ENCODE data around the gene RGS16. TPM values are rescaled to one million over a fixed set of nuclear protein-coding genes. Genes with fewer than 3 reads are reported as not detected.
A peak's percentile ranks its signal among the peaks of the same experiment; 100 is the strongest.

Gene RGS16
- total RNA-seq, 1 experiment from 2014 or later, result 27.4 TPM

DNA sequence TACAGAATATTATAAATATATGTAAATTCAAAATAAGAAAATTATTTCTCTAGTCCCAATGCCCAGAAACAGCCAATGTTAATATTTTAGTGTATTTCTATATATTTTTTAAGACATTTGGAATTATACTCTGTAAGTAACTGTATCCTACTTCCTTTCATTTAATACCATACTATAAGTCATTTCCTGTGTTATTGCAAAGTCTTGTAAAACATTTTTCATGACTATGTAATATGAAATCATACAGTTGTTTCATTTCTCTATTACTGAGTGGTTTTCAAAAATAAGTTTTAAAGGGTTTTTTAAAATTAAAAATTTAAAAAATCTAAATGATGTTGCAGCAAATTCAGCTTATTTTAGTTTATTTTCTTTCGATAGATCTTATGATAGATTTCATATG lies 17.1 kb downstream of the RGS16 start:
- no peak for DNase-seq (ENCODE audit: extremely low read depth, low read depth)

DNA sequence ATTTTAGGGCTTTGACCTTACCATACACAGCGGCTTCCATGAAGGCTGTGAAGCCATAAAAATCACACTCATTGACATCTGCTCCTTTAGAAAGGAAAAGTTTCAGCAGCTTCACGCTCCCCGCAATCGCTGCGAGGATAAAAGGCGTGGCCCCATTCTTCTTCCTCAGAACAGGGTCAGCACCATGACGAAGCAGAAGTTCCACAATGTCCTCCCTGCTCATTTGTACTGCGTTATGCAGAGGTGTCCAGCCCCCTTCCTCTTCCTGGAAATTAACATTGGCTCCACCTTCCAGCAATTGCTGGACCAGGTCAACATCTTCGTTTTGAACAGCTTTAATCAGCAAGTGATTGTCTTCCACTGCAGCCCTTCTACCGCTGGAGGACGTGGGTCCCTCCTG lies 17.8 kb downstream of the RGS16 start:
- no peak for DNase-seq (ENCODE audit: extremely low read depth, low read depth)

DNA sequence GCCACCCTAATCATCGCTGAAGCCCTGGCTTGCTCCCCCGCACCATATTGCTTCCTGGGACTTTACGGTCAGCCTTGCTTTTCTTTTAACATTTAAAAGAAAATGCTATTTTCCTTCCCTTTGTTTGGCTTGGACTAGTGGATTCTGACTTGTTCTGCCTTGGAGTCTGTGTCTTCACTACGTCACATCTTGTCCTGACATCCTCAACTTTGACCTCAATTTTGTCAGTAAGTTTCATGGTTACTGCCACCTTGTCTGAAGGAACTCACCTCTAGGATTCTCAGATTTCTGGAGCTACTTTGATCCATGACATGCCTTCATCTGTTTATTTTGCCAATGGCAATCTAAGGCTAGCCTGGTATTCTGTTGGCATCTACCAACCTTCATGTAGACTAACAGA lies 19.4 kb downstream of the RGS16 start:
- DNase-seq (ENCODE audit: extremely low read depth, low read depth), result no peak

DNA sequence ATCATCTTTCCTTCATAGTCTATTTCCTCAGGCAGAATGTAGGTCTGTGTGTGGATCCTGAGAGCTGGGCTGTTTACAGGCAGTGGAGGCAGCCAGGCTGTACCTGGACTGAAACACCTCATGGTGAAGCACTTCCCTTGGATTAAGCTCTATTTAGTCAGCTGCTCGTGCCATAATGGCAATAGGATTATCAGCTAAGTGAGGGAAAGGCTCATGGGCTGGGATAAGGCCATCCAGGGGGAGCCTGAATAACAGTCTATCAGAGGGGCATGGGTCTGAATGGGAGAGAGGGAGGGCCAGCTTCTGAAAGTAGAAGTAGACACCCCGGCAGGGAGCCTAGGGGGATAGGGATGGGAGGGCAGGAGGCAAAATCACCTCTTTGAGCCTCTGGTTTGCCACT lies 23.5 kb downstream of the RGS16 start:
- DNase-seq (ENCODE audit: extremely low read depth, low read depth), result no peak

DNA sequence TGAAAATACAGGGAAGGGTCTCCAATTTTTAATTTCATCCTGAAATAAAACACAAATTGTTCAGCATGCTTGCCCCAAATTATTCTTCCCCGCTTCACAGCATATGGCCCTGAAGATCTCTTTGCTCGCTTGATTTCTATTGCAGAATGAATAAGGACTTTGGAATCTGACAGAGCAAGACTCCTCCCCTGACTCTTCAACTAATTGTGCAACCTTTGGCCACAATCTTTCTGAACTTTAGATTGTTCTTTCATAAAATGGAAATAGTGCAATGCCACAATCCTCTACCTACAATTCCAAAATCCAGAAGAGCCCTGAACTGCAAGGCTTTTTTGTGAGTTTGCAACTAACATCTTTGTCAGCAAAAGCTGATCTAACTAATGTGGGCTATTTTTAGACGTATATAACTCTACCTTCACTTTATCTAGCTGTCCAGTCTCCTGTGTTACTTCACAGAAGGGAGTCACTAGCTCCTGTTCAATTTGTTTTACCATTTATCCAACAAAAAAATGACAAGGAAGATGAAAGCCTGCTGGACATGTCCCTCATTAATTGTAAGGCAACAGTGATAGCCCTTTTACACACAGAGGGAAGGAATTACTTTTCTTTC lies 28.5 kb downstream of the RGS16 start:
- peak; percentile 52 for DNase-seq (ENCODE audit: extremely low read depth, low read depth)

DNA sequence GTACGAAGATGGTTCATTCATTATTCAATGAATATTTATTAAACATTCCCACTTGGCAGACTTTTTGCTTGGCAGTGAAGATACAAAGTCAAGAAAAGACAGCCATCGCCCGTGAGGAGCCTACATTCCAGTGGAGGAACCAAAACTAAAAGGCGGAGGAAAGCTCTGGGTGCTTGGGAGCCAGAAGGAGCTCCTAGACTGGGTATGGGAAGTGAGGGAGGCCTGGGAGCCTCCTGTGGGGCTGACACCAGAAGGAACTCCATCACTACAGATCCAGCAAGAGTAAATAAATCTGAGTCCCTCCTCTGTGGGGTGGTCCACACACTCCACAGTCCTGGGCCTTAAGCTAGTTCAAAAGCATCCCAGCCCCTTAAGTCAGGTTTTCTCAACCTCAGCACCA lies 30.0 kb downstream of the RGS16 start:
- no peak for DNase-seq (ENCODE audit: extremely low read depth, low read depth)

DNA sequence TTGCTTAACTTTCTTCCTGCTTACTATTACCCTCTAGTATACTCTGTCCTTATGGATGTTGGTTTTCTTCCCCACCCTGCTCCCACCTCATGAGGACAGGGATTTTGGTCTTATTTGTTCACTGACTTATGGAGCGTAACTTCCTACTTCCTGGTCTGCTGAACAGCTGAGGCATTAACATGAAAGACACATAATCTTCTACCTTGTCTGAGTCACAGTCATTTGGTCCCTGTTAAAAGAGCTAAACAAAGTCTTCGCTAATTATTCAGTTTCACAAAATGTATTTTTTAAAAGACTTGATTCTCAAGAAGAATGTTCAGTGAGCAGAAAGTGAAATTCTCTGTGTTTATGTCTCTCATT lies 33.6 kb downstream of the RGS16 start:
- no peak for DNase-seq (ENCODE audit: extremely low read depth, low read depth)

DNA sequence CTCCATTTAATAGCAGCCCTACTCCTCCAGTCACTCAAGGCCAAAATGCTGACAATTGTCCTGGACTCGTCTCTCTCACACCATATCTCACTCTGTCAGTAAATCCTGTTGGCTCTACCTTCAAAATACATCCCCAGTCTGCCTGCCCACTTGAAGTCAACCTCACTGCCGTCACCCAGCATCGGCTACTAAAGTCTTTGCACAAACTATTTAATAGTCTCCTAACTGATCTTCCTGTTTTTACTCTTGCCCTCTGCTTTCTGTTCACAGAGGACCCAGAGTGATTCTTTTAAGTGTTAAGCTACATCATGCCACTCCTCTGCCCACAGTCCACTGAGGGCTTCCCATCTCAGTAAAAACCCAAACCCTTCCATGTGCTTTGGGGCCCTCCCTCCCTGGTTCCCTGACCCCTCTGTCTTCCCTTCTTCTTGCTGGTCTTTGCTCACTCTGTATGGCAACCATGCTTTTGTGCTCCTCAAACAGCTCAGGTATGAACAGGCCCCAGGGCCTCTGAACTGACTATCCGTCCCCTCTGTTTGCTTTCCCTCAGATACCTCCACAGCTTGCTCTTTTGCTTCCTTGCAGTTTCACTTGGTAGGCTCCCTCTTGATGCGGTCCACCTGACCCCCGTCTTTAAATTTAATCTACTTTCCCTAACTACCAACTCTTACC lies 34.1 kb downstream of the RGS16 start:
- DNase-seq (ENCODE audit: extremely low read depth, low read depth), result no peak

DNA sequence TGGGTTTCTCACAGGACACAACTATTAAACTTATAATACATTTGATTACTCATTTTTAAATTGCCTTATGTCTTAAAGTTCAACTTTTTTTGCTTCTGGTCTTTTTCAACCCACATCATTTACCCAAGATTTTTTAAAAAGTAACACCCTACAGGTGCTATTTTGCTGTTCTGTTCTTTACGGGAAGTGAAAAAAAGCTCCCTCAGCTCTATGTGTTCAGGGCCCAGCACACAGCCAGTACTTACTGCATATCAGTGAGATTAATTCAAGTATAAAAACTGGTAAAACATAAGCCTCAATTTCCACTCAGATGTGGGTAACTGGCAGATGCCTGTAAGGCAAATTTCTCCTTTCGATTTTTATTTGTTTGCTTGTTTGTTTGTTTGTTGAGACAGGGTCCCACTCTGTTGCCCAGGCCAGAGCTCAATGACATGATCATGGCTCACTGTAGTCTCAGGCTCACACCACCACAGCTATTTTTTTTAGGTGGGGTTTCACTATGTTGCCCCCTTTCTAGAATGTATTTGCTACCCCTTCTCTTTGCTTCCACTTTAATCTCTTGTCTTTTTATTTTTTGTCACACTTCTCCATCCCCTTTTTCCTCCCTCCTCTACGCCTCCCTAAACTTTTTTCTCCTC lies 35.4 kb downstream of the RGS16 start:
- no peak for DNase-seq (ENCODE audit: extremely low read depth, low read depth)

DNA sequence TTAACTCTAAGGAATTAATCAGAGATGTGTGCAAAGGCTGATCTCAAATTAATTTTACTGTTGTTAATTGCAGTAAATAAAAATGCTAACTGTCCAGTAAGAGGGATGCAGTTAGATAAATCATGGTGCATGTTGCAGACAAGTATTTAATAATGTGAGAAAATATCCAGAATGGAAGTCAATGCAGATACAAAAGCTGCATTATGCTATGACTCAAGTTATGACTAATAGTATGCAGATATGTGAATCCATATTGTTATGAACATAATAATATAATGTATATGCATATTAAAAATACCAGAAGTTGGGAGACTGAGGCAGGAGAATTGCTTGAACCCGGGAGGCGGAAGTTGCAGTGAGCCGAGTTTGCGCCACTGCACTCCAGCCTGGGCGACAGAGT lies 36.6 kb downstream of the RGS16 start:
- no peak for DNase-seq (ENCODE audit: extremely low read depth, low read depth)

DNA sequence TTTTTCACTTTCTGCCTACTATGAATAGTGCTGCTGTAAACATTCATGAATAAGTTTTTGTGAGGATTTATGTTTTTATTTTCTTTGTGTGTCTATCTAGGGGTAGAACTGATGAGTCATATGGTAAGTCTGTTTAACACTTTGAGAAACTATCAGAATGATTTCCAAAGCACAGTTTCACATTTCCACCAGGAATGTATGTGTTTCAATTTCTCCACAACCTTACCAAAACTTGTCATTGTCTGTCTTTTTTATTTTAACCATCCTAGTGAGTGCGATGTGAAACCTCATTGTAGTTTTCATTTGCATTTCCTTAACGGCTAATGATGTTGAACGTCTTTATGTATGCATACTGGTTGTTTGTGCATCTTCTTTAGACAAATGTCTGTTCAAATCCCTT lies 38.7 kb downstream of the RGS16 start:
- DNase-seq (ENCODE audit: extremely low read depth, low read depth), result no peak

DNA sequence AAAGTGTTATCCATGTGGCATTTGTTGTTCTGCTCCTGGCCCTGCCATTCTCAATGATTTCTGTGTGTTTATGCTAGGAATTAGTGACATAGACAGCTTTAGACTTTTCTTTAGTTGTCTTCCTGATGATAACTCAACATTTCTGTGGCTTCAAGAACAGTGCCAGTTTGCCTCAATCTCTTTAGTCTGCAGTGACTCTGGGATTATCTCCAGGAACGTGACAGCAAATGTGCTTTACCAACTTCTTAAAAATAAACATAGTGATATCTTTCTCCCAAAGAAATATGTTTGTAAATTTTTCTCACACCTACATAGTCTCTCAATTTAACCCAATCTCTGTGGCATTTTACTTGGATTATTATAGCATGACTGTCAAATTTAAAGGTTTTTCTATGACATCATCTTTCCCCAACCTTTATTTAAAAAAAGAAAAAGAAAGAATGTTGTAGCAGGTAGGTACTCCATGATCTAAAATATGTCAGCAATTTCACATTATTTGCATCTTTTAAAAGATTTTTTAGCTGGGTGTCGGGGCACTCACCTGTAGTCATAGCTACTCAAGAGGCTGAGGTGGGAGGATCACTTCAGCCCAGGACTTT lies 39.7 kb downstream of the RGS16 start:
- DNase-seq (ENCODE audit: extremely low read depth, low read depth), result no peak

DNA sequence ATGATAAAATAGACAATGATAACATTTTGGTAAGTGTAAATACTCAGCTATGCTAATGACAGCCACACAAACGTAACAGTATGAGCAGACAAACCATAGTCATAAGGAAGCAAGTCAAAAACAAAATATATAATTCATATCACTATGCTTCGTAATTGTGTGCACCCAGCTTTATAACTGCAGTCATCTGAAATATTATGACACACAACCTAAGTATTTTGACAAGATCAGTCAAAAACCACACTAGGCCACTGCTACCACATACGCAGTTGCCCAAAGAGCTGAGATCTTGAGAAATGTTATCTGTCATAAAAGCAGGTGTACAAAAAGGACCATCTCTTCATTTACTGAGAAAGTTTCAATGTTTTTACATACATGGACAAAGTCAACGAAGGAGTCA lies 41.1 kb downstream of the RGS16 start:
- DNase-seq (ENCODE audit: extremely low read depth, low read depth), result no peak

DNA sequence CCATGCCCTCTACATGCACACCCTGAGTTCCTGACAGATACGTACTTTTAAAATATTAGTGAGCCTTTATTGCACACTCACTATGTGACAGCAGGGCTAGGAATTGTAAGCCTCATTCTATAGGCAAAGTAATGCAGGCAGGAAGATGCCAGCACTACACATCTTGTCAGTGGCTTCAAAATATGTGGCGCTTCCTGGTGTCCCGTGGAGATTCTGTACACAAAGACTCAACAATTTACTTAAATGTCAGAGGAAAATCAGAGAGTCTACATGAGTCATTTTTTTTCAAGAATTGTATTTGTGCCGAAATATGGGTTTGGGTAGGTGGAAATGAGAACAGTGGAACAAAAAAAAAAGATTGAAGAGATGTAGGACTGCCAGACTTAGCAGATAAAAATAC lies 42.7 kb downstream of the RGS16 start:
- DNase-seq (ENCODE audit: extremely low read depth, low read depth), result no peak

DNA sequence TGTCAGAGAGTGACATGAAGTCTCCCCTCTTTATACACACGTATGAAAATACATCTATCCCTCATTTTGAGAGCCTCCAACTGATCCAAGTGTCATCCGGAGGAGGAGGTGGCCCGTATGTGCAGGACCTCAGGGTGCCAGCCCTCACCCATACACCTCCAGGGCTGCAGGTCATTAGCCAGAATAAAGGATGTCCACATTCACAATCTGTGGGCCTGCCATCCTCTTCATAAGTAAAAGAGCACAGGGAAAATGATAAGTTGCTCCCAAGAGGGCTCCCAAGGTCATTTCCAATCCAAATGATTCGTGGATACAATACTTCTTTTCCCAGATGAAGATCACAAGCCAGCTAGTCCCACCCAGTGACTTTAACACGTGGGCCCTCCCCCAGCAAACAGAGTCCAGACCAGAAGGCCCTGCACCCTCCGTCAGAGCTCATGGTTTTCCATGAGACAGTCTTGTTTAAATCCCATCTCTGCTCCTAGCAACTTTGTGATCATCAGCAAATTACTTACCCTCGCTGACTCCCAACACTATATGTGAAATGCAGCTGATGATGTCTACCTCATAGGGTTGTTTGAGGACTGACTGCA lies 43.7 kb downstream of the RGS16 start:
- no peak for DNase-seq (ENCODE audit: extremely low read depth, low read depth)

DNA sequence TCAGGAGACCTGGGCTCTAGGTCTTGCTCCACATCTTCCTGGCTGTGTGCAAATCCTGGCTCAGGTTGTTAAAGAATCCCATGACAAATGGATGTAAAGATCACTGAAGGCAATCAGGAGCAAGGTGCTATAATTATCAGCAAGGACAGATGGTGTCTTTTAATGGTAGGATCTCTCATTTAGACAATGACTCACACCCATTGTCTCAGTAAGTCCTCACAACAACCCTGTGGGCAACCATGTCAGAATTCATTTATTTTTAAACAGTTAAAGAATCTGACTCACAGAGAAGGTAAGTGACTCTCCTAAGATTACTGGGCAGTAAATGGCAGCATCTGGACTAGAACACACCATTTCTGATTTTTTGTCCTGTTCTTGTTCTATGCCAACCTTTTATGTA lies 47.9 kb downstream of the RGS16 start:
- DNase-seq (ENCODE audit: extremely low read depth, low read depth), result no peak

DNA sequence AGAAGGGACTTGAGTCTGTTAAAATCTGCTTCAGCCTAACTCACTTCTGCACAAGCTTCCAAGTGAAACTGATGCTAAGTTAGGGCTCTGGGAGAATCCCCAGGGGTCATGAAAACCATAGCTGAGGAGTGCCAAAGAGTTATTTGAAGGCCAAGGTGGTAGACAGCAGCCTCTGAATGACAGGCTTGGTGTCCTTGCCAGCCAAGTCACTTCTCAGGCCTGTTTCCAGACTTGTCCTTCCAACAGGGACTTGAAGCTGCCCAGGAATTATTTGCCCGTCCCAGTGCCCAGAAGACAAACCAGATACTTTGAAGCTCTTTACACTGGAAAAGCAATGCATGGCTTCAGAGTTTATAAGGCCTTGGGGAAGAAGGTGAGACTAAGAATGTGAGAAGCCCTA lies 48.7 kb downstream of the RGS16 start:
- no peak for DNase-seq (ENCODE audit: extremely low read depth, low read depth)

DNA sequence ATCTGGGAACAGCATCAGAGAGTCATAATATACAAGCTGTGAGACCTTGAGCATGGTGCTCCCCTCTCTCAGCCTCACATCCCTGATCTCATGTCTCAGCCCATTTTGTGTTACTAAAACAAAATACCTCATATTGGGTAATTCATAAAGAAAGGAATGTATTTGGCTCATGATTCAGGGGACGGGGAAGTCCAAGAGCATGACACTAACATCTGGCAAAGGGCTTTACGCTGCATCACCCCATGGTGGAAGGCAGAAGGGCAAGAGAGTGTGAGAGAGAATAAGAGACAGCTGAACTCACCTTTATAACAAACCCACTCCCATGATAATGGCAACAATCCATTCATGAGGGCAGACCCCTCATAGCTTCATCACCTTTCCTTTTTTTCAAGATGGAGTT lies 51.7 kb downstream of the RGS16 start:
- DNase-seq (ENCODE audit: extremely low read depth, low read depth), result no peak

DNA sequence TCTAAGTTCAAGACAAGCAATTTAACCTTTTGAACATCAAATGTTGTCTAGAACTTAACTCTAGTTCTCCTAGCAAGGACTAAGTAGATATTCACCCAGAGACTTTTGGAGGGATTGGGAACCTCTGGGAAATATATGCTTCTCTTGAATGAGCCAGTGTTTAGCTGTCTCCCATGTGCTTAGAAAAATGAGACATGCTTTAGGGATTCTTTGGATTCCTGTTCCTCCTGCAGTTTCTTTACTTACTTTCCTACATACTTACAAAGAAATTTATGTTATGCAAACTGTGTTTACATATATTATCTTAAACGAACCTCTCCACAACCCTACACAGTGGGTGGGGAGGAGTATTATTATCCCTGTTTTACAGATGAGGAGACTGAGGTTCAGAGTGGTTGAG lies 54.4 kb downstream of the RGS16 start:
- no peak for DNase-seq (ENCODE audit: extremely low read depth, low read depth)

DNA sequence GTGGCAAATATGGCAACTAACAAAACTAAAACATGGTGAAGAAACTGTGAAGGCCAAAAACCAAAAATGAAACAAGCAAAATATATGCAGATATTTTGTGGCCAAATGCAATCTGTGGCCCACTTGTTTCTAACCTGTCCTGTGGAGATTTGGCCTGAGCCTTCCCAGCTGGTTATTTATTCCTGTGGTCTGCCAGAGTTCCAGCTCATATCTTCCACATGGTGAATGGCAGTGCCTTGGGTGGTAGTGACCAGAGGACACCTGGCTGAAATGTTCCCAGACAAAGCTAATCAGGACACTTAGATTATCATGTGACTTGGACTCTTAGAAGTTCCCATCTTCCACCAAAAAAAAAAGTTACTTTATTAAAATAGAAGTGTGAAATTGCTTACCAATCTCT lies 54.8 kb downstream of the RGS16 start:
- DNase-seq (ENCODE audit: extremely low read depth, low read depth), result no peak
